GM18861 (cell line): ENCODE data around the gene WNT3A.
A peak's percentile ranks its signal among the peaks of the same experiment; 100 is the strongest.

Experiments
- ATAC-seq: cut with Tn5 transposase; IDR thresholded peaks from one replicate; pipeline ENCODE4 v1.9.1; 2021; ENCODE audit not compliant: unreplicated experiment

Gene WNT3A

DNA sequence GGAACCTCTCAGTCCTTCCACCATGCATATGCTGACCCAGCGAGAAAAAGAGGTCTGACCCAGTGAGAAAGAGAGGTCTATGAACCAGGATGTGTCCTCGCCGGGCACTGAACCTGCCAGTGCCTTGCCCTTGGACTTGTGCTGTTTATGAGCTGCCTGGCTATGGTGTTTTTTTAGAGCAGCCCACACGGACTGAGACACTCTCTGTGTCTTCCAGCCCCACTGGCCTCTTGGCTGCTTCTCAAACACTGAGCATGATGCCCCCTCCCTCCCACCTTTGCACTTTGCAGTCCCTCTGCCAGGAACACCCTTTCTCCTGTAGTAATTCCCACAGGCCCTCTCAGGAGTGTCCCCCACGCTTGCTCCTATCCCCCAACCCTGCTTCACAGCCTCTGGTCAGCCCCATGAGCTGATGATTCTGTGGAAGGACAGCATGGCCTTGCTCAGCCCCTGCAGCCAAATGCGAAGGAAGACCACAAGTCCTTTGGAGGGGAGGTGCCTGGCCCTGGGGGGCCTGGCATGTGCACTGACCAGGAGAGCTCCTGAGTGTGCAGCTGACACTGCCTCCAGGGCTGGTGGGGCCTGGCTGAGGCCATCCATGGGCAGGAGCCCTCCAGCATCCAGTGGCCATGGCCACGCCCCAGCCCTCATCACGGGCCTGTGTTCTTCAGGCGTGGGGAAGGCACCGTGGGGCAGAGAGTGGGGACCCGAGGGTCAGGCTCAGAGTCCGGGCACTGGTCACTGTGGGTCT lies 23.8 kb downstream of the WNT3A start:
- no peak for ATAC-seq

DNA sequence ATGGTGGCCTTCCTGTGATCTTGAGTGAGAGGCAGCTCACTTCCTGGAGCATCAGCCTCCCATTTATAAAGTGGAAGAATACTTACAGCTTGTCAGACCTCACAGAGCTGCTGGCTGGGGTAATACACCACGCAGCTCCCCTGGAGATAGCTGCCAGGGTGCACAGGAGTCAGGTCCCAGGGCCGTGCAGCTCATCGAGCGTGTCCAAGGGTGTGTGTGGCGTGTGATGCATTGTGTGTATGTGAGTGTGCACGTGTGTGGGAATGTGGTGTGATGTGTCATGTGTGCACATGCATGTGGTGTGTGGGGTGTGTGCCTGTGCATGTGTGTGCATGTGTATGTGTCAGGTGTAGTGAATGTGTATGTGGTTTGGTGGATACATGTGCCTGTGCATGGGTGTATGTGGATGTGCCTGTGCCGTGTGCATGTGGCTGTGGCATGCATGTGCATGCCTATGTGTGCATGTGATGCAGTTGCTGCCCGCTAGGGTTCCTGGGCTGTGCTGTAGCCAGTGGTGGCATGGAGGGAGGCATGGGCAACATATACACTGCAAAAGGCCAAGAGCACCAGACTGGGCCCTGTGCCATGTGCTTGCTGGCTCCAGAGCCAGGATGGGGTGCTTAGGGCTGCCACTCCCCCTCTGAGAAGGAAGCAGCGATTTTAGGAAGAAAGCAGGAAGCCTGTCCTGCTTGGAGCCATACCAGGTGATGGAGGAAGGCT lies 24.6 kb downstream of the WNT3A start:
- ATAC-seq, result no peak

DNA sequence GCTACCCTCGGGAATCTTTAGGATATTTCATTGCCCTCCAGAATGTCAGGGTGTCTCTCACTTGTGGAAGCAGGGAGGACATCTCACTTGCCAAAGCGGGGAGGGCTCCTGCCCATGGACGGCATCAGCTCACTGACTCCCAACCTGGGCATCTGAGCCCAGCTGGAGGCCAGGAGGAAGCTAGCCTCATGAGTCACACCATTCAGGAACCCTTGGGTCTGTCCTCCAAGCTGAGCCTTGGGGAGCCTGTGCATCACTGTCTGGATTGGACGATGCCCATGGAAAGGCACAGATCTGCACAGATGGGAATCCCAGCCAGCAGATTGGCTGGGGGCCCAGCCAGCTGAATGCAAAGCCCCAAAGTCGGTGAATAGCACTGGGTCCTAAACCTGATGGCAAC lies 25.2 kb downstream of the WNT3A start:
- no peak for ATAC-seq

DNA sequence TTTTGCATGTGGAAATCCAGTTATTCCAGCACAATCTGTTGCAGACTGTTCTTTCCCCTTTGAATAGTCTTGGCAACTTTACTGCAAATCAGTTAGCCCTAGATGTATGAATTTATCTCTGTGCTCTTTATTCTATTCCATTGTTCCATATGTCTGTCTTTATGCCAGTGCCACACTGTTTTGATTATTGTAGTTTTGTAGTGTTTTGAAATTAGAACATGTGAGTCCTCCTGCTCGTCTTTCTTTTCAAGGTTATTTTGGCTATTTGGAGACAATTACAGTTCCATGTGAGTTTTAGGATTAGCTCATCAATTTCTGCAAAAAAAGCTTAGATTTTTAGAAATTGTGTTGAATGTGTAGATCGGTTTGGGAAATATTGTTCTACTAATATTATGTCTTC lies 26.6 kb downstream of the WNT3A start:
- no peak for ATAC-seq

DNA sequence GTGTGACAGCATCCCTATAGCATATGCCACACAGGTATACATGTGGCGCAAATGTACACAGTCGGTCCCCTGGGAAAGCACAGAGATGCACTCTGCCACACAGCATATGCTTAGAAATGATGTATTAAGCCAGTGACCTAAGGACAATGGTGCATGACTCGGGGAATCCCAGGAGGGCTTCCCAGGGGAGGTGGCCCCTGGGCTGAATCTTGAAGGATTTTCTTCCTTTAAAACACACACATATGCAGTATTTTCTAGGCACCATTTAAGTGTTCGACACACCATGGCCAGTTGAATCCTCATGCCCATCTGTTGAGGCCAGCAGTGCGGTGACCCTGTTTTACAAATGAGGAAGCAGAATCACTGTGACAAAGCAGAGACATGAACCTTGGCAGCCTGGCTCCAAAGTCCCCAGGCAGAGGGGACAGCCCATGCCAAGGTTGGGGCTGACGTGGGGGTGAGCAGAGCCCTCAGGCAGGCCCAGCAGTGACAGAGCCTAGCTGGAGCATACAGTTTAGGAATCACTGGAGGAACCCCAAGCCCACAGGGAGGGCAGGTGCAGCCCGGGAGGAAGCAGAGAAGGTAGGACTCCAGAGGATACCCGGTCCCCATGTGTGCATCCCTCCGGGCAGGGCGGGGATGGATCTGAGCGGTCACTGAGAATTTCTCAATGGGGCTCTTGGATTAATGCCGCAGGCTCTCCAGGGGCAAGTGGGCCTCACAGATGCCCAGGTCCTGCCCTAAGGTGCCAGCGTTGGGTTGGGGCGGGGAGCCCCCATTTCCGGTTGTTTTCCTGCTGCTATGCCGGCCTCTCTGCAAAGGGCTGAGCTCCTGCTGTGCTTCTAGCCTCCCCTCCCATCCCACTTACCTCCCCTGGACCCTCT lies 28.4 kb downstream of the WNT3A start:
- no peak for ATAC-seq

DNA sequence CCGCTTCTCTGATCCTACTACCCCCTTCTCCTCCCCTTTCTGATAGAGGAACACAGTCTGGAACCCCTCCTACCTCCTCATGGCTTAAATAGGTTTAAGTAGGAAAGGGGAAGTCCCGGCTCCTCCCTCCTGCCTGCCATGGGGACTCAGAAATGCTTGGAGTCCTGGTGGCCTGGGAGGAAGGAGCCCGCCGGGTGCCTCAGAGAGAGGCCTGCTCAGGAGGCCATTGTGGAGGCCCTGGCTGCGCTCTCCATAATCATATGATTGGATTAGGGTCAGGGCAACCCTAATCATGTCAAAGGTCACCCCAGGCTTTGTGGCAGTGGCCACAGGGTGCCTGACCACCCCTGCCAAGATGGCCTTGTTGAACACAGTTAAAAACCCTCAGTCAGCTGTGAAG lies 29.0 kb downstream of the WNT3A start:
- no peak for ATAC-seq

DNA sequence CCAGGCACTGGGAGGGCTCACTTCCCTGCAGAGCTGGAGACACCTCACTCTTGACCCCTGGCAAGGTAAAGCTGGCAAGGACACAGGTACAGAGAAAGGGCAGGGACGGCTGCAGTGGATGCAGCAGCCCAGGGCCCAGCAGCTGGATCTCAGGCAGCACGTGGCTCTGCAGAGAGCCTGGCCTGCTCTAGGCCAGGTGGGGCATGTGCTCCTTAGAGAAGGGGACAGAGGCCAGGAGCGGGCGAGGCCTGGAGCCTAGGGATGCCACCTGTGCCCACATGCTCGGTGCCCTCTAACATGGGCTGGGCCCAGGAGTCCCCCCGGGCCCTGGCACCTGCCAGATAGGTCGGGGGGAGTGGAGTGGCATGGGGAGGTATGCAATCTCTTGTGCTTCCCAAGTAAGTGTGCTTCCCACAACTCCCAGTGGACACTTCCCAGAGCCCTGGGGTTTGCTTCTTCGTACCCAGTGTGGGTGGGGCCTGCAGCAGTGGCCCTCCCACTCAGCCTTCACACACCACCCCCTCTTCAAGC lies 30.0 kb downstream of the WNT3A start:
- no peak for ATAC-seq

DNA sequence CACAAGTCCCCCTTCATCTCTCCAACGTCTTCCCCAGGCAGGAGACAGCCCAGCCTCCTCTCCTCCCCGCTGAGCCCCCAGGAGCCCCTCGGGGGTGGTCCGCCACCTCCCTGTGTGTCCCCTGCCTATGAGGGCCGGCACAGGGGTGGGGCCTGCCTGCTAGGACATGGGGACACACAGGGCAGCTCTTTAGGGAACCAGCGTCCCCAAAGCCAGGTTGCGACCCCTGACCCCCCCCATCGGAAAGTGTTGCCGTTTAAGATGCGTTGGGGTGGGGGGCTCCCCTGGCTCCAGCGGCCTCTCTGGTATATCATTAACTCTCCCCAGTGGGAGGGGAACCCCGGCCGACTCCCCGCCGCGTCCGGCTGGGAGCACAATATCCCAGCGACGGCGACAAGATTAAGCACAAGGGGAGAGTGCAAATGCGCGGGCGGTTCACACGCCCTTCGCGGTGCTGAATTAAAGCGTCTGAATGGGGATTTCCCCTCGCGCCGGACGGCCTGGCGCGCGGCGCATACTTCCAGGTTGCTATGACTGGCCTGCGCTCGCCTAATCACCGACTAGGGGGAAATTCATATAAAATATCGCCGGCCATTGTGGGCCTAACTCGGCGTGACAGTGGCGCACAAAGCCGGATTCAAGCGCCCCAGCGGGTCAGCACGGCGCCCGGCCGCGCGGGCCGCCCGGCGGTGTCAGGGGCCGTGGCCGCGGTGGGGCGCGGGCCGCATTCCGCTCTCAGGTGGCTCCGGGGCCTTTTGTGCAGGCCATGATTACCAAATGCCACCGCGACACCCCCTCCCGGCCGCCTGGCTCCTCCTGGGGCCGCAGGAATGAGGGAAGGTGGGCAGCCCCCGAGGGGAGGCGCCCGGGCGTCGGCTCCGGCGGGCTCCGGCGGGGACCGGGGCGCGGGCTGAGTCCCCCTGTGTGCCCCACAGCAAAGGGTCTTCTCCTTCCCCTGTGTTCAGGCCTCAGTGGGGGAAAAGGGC lies 30.9 kb downstream of the WNT3A start:
- peak; percentile 95 for ATAC-seq

DNA sequence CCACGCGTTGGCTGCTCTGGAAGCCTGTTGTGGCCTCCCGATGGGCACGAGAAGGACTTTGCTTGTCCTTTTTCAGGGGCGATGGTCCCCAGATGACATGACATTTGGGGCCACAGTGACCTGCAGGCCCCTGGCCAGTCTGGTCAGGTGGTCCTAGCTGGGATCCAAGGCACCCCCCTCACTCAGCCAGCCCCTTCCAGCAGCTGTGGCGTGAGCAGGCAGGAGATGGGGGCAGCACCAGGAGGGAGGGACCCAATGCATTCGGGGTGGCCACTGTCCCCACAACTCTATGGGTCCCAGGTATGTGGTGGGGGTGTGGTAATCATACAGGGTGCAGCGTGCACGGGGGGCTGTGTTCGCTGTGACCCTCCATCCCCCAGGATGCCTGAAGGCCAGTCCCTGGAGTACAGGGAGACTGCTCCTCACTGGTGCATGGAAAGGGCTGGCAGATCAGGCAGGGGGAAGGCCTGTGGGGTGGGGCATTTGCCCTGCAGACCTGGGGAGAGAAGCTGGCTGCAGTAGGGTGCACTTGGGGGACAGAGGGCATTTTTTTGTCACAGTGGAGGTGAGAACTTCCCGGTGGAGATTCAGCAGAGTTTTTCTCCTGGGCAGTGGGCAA lies 31.7 kb downstream of the WNT3A start:
- ATAC-seq, result no peak

DNA sequence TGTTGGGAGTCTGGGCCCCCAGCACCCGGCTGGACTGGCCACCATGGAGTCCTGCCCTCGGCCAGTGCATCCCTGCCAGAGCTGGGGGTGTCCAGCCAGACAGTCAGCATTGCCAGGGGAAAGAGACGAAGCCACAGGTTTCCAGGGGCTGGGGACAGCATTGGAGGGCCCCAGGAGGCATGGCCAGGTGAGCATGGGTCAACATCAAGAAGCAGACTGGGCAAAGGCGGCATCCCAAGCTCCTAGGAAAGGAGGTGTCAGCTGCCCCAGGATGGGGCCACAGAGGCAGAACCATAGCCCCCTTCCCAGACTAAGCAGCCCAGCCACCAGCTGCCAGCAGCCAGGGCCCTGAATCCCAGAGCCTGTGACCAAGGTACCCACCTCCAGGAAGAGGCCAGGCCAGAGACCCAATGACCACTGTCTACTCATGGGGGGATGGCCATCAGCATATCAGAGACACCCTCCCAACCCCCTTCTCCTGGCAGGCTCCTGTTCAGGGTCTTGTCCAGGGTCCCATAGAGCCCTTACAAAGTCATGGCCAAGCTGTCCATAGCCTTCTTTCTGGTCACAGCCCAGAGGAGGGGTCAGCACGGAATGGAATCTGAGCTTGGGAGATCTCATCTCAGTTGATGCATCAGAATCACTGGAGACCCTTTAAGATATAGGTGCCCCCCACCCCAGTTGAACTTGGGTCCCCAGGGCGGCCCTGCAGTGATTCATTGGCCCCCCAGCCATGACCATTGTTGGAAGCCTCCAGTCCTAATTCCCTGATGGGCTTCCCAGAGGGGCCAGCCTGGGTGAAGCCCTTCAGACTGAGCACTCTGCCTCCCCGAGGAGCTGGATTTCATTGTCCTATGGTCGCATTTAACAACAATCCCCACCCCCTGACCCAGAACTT lies 32.5 kb downstream of the WNT3A start:
- ATAC-seq, result no peak

DNA sequence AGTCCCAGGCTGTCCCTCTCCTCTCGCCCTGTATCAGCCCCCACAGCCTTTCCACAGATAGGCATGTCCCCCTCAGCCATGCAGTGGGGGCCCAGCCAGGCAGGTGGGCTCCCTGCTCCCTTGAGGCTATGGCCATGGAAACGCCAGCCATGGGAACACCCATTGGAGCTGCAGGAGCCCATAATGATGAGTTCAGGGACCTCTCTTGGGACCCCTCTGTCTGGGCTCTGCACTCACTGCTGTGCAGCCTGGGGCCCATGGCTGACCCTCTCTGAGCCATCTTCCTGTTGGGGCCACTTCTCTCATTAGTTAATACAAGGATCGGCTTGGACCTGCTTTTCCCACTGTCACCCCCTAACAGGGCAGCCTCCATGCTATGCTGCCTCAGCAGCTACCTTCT lies 33.2 kb downstream of the WNT3A start:
- ATAC-seq, result no peak

DNA sequence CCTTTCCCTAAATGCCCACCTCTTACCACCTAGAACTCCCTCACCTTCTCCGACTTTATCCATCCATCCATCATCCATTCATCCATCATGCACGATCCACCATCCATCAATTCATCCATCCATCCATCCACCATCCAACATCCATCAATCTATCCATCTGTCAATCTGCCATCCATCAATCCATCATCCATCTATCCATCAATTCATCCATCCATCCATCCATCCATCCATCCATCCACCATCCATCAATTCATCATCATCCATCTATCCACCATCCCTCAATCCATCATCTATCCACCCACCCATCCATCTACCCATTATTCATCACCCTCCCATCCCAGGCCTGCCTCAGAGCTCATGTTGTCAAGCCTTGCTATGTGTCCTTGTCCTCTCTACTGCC lies 34.5 kb downstream of the WNT3A start:
- ATAC-seq, result no peak

DNA sequence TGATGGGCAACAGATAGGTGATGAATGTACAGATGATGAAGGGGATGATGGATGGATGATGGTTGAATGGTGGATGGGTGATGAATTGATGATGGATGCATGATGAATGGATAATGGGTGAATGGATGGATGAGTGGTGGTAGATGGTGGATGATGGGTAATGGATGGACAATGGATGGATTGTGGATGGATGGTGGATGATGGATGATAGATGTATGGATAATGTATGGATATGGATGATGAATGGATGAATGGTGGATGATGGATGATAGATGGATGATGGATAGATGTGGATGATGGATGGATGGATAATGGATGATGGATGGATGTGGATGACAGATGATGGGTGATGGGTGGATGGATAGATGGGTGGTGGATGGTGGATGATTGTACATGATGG lies 35.7 kb downstream of the WNT3A start:
- no peak for ATAC-seq

DNA sequence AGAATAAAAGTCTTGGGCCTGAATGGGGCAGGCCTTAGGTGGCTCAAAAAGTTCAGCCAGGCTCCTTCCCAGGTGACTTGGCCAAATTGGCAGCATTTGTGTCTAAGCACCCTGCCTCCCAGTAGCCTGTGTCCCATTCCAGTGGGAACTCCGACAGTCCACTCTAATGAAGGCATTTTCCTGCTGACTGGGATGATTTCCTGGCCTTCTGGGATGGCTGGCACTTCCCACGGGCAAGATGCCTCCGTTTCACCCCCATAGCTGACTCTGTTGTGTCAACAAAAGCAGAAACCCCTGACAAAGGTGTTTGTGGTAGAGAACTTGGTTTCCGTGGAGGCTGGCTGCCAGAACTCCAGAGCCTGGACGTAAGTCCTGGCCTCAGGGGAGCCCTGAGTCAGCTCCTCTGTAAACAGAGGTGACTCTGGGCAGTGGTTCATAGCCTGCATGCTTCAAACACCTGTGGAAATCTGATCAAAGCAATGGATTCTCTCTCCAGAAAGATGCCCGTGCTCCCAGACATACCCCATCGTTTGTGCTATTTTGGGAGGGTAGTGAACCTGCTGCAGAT lies 36.6 kb downstream of the WNT3A start:
- no peak for ATAC-seq

DNA sequence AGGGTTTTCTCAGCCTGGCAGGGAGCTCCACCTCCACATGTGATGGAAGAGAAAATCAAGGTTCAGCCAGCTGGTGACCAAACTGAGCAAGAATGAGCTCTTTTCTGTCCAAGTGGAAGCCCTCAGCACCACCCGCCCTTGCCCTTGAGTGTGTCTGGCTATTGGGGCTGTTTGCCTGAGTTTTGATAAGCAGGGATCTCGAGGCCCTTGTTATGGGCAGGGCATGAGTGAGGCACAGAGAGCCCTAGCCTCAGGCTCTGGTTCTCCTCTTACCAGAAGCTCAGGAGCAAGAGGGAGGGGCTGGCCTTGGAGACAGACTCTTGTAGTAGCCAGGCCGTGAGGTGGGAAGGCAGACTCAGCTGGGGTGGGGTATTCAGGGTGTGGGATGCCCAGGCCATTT lies 38.2 kb downstream of the WNT3A start:
- ATAC-seq, result no peak

DNA sequence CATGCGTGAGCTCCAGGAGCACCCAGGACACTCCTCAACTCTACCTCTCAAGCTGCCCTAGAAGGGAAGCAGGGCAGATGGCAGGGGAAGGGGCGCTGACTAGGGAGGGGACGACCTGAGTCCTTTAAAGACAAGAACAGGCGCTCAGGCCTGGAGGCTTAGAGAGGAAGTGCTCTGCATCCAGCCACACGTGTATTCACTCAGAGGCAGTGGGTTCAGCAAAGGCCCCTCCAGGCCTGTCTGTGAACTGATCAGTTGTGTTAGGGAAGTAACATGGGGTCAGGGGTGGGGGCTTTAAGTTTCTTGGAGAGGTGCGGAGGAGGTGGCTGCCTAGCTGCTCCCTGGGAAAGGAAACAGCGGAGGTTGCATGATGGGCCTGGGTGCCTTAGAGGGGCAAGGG lies 38.6 kb downstream of the WNT3A start:
- no peak for ATAC-seq

DNA sequence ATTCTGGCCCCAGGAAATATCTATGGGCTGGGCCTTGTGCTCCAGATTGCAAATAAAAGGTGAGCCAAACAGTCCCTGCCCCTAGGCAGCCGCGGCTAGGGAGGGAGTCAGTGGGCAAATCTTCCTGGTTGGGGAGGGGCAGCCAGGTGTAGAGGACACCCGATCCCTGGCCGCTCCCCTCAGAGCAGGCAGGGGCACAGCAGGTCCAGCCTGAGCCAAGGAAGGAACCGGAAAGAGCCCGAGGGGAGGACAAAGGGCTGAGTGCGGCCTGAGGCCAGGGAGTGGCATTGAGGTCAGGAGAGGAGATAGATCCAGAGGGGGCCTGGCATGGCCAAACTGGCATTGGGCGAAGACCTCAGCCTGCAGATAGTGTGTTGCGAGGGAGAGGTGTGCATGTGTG lies 39.1 kb downstream of the WNT3A start:
- no peak for ATAC-seq

DNA sequence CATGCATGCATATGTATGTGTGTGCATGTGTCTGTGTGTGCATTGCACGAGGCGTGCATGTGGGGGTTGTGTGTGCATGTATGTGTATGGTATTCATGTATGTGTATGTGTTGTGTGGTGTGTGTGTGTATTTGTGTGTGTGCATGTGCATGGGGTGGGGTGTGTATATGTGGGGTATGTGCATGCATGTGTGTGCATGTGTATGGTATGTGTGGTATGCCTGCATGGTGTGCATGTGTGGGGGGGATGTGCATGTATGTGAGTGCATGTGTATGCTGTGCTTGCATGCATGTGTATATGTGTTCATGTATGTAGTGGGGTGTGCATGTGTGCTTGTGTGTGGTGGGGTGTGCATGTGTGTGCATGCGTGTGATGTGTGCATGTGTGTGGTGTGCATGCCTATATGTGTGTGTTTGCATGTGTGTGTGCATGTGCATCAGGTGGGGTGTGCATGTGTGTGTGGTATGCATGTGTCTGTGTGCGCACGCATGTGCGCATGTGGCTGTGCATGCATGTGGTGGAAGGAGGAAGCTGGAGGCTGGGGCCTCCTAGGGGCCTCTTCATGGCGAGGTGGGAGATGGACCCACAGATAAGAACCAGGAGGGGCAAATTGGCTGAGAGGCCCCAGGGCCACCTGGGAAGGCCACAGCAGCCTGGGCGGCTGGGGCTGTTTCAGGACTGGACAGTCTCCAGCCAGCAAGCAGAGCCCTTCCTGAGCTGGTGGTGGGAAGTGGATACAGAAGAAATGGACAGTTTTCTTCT lies 39.8 kb downstream of the WNT3A start:
- ATAC-seq, result no peak
